ENCODE measurements around the gene AFAP1.

The AFAP1 gene

GRCh38 chr4:7980036-7980435, 40.4 kb upstream of the AFAP1 start:
- H3K36me3 ChIP-seq (ENCODE audit: insufficient read depth): no peaks in the 10 kb centered on the region
- no peak overlapping the region for H3K9ac ChIP-seq
- H3K4me2 ChIP-seq: no peak overlapping the region
- no peak overlapping the region for H3K4me3 ChIP-seq (IDR thresholded peaks at IDR 0.05; ENCODE audit: insufficient read depth, low read depth, low read length)
- no peaks in the 10 kb centered on the region for H3K79me2 ChIP-seq (ENCODE audit: insufficient read depth, low read depth)
- no peak overlapping the region for H2AFZ ChIP-seq (ENCODE audit: low read depth)
- H3K27ac ChIP-seq: no peak overlapping the region
- H3K4me1 ChIP-seq (ENCODE audit: low read depth, poor library complexity, severe bottlenecking): no peaks in the 10 kb centered on the region
- no peak for TF ChIP-seq CTCF (conservative IDR thresholded peaks at IDR 0.05; ENCODE audit: low read depth, low read length)
- no peaks in the 10 kb centered on the region; the same call in 1 of the 2 replicates for H3K27me3 ChIP-seq (ENCODE audit: insufficient read depth, low read depth)
- no peaks in the 10 kb centered on the region for H4K20me1 ChIP-seq (ENCODE audit: insufficient read depth)

- Histone ChIP-seq H4K20me1 (ENCODE audit: insufficient read depth) (no peaks in the 10 kb centered on the region), H2AFZ (ENCODE audit: low read depth) (no peak overlapping the region), H3K4me3 (IDR thresholded peaks at IDR 0.05; ENCODE audit: insufficient read depth, low read depth, low read length) (no peak overlapping the region), H3K36me3 (ENCODE audit: insufficient read depth) (no peaks in the 10 kb centered on the region), H3K27ac (no peak overlapping the region), H3K4me2 (no peak overlapping the region), H3K79me2 (ENCODE audit: insufficient read depth, low read depth) (no peaks in the 10 kb centered on the region), H3K9ac (no peak overlapping the region), H3K27me3 (ENCODE audit: insufficient read depth, low read depth) (no peaks in the 10 kb centered on the region; the same call in 1 of the 2 replicates), H3K4me1 (ENCODE audit: low read depth, poor library complexity, severe bottlenecking) (no peaks in the 10 kb centered on the region)
- no peak for TF ChIP-seq CTCF (conservative IDR thresholded peaks at IDR 0.05; ENCODE audit: low read depth, low read length)
Measured at GRCh38 chr4:7979652-7979968, 39.9 kb upstream of the AFAP1 start.

- no peak overlapping the region for H3K9ac ChIP-seq
- no peak overlapping the region for H3K27ac ChIP-seq
- H3K36me3 ChIP-seq (ENCODE audit: insufficient read depth): no peaks in the 10 kb centered on the region
- H3K4me1 ChIP-seq (ENCODE audit: low read depth, poor library complexity, severe bottlenecking): no peaks in the 10 kb centered on the region
- H4K20me1 ChIP-seq (ENCODE audit: insufficient read depth): no peaks in the 10 kb centered on the region
- no peaks in the 10 kb centered on the region; the same call in 1 of the 2 replicates for H3K27me3 ChIP-seq (ENCODE audit: insufficient read depth, low read depth)
- no peak overlapping the region for H3K4me2 ChIP-seq
- TF ChIP-seq CTCF (conservative IDR thresholded peaks at IDR 0.05; ENCODE audit: low read depth, low read length): no peak
- H3K4me3 ChIP-seq (IDR thresholded peaks at IDR 0.05; ENCODE audit: insufficient read depth, low read depth, low read length): no peak overlapping the region
- H3K79me2 ChIP-seq (ENCODE audit: insufficient read depth, low read depth): no peaks in the 10 kb centered on the region
- H2AFZ ChIP-seq (ENCODE audit: low read depth): no peak overlapping the region
Measured at GRCh38 chr4:7978907-7979651, 39.4 kb upstream of the AFAP1 start.

- Histone ChIP-seq H3K27me3 (ENCODE audit: insufficient read depth, low read depth) (no peaks in the 10 kb centered on the region; the same call in 1 of the 2 replicates), H3K79me2 (ENCODE audit: insufficient read depth, low read depth) (no peaks in the 10 kb centered on the region), H2AFZ (ENCODE audit: low read depth) (no peak overlapping the region), H3K36me3 (ENCODE audit: insufficient read depth) (no peaks in the 10 kb centered on the region), H3K4me1 (ENCODE audit: low read depth, poor library complexity, severe bottlenecking) (no peaks in the 10 kb centered on the region), H3K4me2 (no peak overlapping the region), H4K20me1 (ENCODE audit: insufficient read depth) (no peaks in the 10 kb centered on the region), H3K27ac (no peak overlapping the region), H3K4me3 (IDR thresholded peaks at IDR 0.05; ENCODE audit: insufficient read depth, low read depth, low read length) (no peak overlapping the region), H3K9ac (no peak overlapping the region)
- no peak for TF ChIP-seq CTCF (conservative IDR thresholded peaks at IDR 0.05; ENCODE audit: low read depth, low read length)
Measured at GRCh38 chr4:7978489-7978888, 38.8 kb upstream of the AFAP1 start.
